OCI-M2 (cell line): ENCODE measurements around the gene NEURL3.
"Not testable (repeated sequence)": the region's sequence is repeated elsewhere in the genome, so short reads cannot be mapped to it uniquely, and the experiment has no call there.

ENCODE experiments used
- DNase-seq: peaks from one replicate; lab custom pipeline; 2025; ENCODE audit not compliant: unreplicated experiment; lab: John Stamatoyannopoulos, UW

Gene NEURL3

GRCh38 chr2:96505231-96505889, at the start of gene NEURL3:
NEURL3 (minus strand) TSS chr2:96505357; CDS start chr2:96505286, 71 bp downstream.
- no peak for DNase-seq

GRCh38 chr2:96554293-96555145, 49.4 kb upstream of the NEURL3 start:
- no peak for DNase-seq

- not testable (repeated sequence) for DNase-seq
These were observed 48.8 kb upstream of the NEURL3 start for GRCh38 chr2:96553957-96554292.

GRCh38 chr2:96553176-96553956, 48.2 kb upstream of the NEURL3 start:
- DNase-seq, result no peak

GRCh38 chr2:96552315-96553175, 47.4 kb upstream of the NEURL3 start:
- DNase-seq, result no peak

- DNase-seq, result no peak
These were observed 46.6 kb upstream of the NEURL3 start for GRCh38 chr2:96551605-96552314.

- no peak for DNase-seq
These were observed 45.8 kb upstream of the NEURL3 start for GRCh38 chr2:96550787-96551604.

- DNase-seq, result no peak
These were observed 45.0 kb upstream of the NEURL3 start for GRCh38 chr2:96549967-96550786.

- DNase-seq, result no peak
These were observed 44.3 kb upstream of the NEURL3 start for GRCh38 chr2:96549466-96549785.

- DNase-seq, result no peak
These were observed 43.7 kb upstream of the NEURL3 start for GRCh38 chr2:96548558-96549465.

GRCh38 chr2:96547731-96548171, 42.6 kb upstream of the NEURL3 start:
- no peak for DNase-seq

- DNase-seq, result no peak
These were observed 42.1 kb upstream of the NEURL3 start for GRCh38 chr2:96547203-96547641.

- no peak for DNase-seq
These were observed 41.6 kb upstream of the NEURL3 start for GRCh38 chr2:96546797-96547196.

- DNase-seq, result no peak
These were observed 41.2 kb upstream of the NEURL3 start for GRCh38 chr2:96546321-96546720.

GRCh38 chr2:96542357-96542977, 37.3 kb upstream of the NEURL3 start:
- no peak for DNase-seq

GRCh38 chr2:96541398-96542152, 36.4 kb upstream of the NEURL3 start:
- DNase-seq, result no peak
